ENCODE data around the gene NAV2. TPM values are rescaled to one million over a fixed set of nuclear protein-coding genes. Genes with fewer than 3 reads are reported as not detected.

NAV2 gene
- total and polyA plus RNA-seq, 2 donors from 2014 or later = 5.9 to 37.7 TPM

DNA sequence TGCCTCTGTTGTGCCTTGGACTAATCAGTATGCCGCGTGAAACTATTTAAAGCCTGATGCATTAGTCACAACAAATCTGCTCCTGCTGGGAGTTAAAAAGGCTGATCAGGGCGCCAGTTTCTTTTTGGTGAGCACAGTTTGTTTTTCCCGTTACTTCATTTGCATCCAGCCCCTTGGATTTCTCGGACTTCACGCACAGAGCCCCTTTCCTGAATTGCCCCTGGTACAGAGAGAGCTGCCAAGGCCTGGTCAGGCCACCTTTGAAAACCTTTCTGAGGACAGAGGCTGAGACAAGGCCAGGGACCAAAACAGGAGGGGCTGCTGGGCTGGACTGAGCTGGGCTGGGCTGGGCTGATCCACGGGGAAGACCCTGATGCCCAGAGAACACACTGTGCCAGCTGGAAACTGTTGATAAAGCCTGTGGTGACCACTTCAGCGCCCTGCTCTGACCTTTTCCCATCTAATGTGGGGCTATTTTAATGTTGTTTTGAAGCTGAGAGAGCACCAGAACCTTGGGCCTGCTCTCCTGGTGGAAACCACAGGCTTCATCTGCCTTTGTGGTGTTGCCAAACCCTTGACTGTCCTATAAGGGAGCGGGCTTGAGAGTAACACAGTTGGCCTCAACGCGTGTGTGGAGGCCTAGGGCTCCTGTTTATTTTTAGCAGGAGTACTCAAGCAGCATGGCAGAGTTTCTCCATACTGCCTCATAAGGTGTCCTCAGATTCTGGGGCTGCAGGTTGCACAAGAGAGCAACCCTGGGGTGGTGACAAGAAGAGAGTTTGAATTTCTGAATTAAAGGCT is 44.2 kb downstream of the NAV2 start:
- Histone ChIP-seq H3K36me3 (ENCODE audit: control insufficient read depth in 2 of 3, insufficient read depth in 3 of 3, low read length in 3 of 3) (no peaks in the 10 kb centered on the region), H3K27ac (ENCODE audit: low read depth in 2 of 2, low read length in 2 of 2) (no peak overlapping the region), H3K9ac (ENCODE audit: low read length in 3 of 3) (no peak overlapping the region), H3K4me3 (ENCODE audit: low read length in 3 of 3) (no peak overlapping the region), H3K4me1 (ENCODE audit: control insufficient read depth in 2 of 3, insufficient read depth in 2 of 3, low read depth in 1 of 3, low read length in 3 of 3) (no peaks in the 10 kb centered on the region), H3K27me3 (ENCODE audit: control insufficient read depth, insufficient read depth, low read length) (peaks cover 3% of the 10 kb centered on the region), H3K9me3 (ENCODE audit: control insufficient read depth in 2 of 3, insufficient read depth in 1 of 3, low read length in 3 of 3) (no peaks in the 10 kb centered on the region)
- FAIRE-seq (no peak), DNase-seq (no peak)
- TF ChIP-seq, protein P1, sequence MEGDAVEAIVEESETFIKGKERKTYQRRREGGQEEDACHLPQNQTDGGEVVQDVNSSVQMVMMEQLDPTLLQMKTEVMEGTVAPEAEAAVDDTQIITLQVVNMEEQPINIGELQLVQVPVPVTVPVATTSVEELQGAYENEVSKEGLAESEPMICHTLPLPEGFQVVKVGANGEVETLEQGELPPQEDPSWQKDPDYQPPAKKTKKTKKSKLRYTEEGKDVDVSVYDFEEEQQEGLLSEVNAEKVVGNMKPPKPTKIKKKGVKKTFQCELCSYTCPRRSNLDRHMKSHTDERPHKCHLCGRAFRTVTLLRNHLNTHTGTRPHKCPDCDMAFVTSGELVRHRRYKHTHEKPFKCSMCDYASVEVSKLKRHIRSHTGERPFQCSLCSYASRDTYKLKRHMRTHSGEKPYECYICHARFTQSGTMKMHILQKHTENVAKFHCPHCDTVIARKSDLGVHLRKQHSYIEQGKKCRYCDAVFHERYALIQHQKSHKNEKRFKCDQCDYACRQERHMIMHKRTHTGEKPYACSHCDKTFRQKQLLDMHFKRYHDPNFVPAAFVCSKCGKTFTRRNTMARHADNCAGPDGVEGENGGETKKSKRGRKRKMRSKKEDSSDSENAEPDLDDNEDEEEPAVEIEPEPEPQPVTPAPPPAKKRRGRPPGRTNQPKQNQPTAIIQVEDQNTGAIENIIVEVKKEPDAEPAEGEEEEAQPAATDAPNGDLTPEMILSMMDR (IDR thresholded peaks at IDR 0.05; ENCODE audit: borderline replicate concordance, extremely low read depth, insufficient read depth) = no peak
- intact Hi-C loops (cut with DNase I) = loop anchor here (10.0 kb wide), 1 partner anchor 148 kb away; no protein-coding TSS in a partner anchor

DNA sequence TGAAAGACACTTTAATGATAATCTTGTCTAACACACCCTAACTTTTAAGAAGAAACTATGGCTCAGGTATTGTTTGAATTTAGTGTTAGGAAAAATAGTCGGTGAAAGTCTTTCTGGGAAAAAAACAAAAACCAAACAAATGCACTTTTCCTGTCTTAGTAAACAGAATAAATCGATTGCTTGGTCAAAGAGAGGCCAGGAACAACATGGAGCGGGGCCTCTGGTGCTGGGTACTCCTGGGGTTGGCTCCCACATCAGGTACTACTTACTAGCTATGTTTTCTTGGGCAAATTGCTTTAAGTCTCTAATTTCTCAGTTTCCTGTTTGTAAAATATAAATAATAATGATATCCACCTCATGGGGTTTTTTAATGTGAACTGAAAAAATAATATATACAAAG is 46.8 kb downstream of the NAV2 start:
- Histone ChIP-seq H3K27me3 (ENCODE audit: control insufficient read depth, insufficient read depth, low read length) (peaks cover 4% of the 10 kb centered on the region), H3K36me3 (ENCODE audit: control insufficient read depth in 2 of 3, insufficient read depth in 3 of 3, low read length in 3 of 3) (no peaks in the 10 kb centered on the region), H3K9me3 (ENCODE audit: control insufficient read depth in 2 of 3, insufficient read depth in 1 of 3, low read length in 3 of 3) (no peaks in the 10 kb centered on the region), H3K4me3 (ENCODE audit: low read length in 3 of 3) (no peak overlapping the region), H3K27ac (ENCODE audit: low read depth in 2 of 2, low read length in 2 of 2) (no peak overlapping the region), H3K9ac (ENCODE audit: low read length in 3 of 3) (no peak overlapping the region), H3K4me1 (ENCODE audit: control insufficient read depth in 2 of 3, insufficient read depth in 2 of 3, low read depth in 1 of 3, low read length in 3 of 3) (no peaks in the 10 kb centered on the region)
- FAIRE-seq (no peak), DNase-seq (no peak)
- intact Hi-C loops (cut with DNase I) = loop anchor here (10.0 kb wide), 1 partner anchor 145 kb away; no protein-coding TSS in a partner anchor
- TF ChIP-seq, protein P1 (IDR thresholded peaks at IDR 0.05; ENCODE audit: borderline replicate concordance, extremely low read depth, insufficient read depth) = no peak

DNA sequence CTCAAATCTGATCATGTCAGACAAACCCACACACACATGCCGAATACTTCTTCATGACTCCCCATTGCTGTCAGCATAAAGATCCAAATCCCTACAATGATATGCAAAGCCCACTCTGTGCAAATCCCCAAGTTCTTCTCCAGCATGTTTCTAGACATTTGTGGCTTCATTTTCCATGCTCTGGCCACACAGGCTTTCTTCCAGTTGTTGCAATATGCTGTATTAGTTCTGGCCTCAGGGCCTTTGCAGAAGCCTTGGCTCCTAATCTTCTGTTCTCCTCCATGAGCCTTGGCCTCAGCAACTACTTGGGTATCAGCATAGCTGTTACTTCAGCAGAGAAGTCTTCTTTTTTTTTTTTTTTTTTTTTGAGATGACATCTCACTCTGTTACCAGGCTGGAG is 49.6 kb downstream of the NAV2 start:
- intact Hi-C loops (cut with DNase I) = no loop called here

More for the DNA sequence above, 49.6 kb downstream of the NAV2 start:
- no peak for FAIRE-seq
- no peak for DNase-seq
- no peaks in the 10 kb centered on the region for H3K36me3 ChIP-seq (ENCODE audit: control insufficient read depth in 2 of 3, insufficient read depth in 3 of 3, low read length in 3 of 3)
- no peak overlapping the region for H3K4me3 ChIP-seq (ENCODE audit: low read length in 3 of 3)
- H3K27me3 ChIP-seq (ENCODE audit: control insufficient read depth, insufficient read depth, low read length) = peaks cover 4% of the 10 kb centered on the region
- no peaks in the 10 kb centered on the region for H3K4me1 ChIP-seq (ENCODE audit: control insufficient read depth in 2 of 3, insufficient read depth in 2 of 3, low read depth in 1 of 3, low read length in 3 of 3)
- no peak overlapping the region for H3K27ac ChIP-seq (ENCODE audit: low read depth in 2 of 2, low read length in 2 of 2)
- no peaks in the 10 kb centered on the region for H3K9me3 ChIP-seq (ENCODE audit: control insufficient read depth in 2 of 3, insufficient read depth in 1 of 3, low read length in 3 of 3)
- H3K9ac ChIP-seq (ENCODE audit: low read length in 3 of 3) = no peak overlapping the region
- TF ChIP-seq, protein P1 (IDR thresholded peaks at IDR 0.05; ENCODE audit: borderline replicate concordance, extremely low read depth, insufficient read depth) = no peak

All from kidney (tissue), 14 donors.